HepG2 (cell line): ENCODE measurements around the gene LAMB2. TPM values are rescaled to one million over a fixed set of nuclear protein-coding genes. Genes with fewer than 3 reads are reported as not detected.

Source experiments
- ARID3A ChIP-seq: IDR thresholded peaks from 2 replicates; pipeline ENCODE4 v1.6.1; 2012; ENCODE audit warnings: low read depth, low read length, improper control_type of control experiment
- FOXO4 ChIP-seq: sonication (generic); formaldehyde crosslinking; conservative IDR thresholded peaks from 2 replicates; pipeline ENCODE4 v1.8.1; 2023; ENCODE audit warnings: missing genetic modification reagents
- HMG20A ChIP-seq: IDR thresholded peaks from 2 replicates; pipeline ENCODE4 v1.6.1; 2016; ENCODE audit warnings: borderline replicate concordance
- HMGA1 ChIP-seq: sonication (generic); formaldehyde crosslinking; conservative IDR thresholded peaks from 2 replicates; pipeline ENCODE4 v1.4.0; 2020; ENCODE audit warnings: missing genetic modification reagents
- HNRNPL ChIP-seq: fragments of 200-400 bp; formaldehyde crosslinking; IDR thresholded peaks from 2 replicates; pipeline ENCODE4 v1.6.1; 2017; ENCODE audit warnings: mild to moderate bottlenecking, low read depth, low read length
- KLF12 ChIP-seq: sonication (generic); formaldehyde crosslinking; IDR thresholded peaks from 2 replicates; pipeline ENCODE4 v1.4.0; 2020; ENCODE audit warnings: missing genetic modification reagents, borderline replicate concordance
- MAX ChIP-seq: IDR thresholded peaks from 2 replicates; pipeline ENCODE4 v1.6.1; 2012; ENCODE audit warnings: inconsistent platforms
- PTBP1 ChIP-seq: fragments of 200-400 bp; formaldehyde crosslinking; IDR thresholded peaks from 2 replicates; pipeline ENCODE4 v1.6.1; 2018; ENCODE audit warnings: low read length, low read depth; ENCODE audit not compliant: poor library complexity, severe bottlenecking
- SNAPC2 ChIP-seq: sonication (generic); formaldehyde crosslinking; IDR thresholded peaks from 2 replicates; pipeline ENCODE4 v1.8.1; 2022; ENCODE audit warnings: mild to moderate bottlenecking, missing genetic modification reagents
- TBX2 ChIP-seq: sonication (generic); formaldehyde crosslinking; IDR thresholded peaks from 2 replicates; pipeline ENCODE4 v1.5.0; 2020; ENCODE audit warnings: missing genetic modification reagents, mild to moderate bottlenecking, borderline replicate concordance
- THRA ChIP-seq: sonication (generic); formaldehyde crosslinking; IDR thresholded peaks from 2 replicates; pipeline ENCODE4 v1.4.0; 2020; ENCODE audit warnings: missing genetic modification reagents, borderline replicate concordance
- ZBTB38 ChIP-seq: sonication (generic); formaldehyde crosslinking; IDR thresholded peaks from 2 replicates; pipeline ENCODE4 v1.5.1; 2020; ENCODE audit warnings: mild to moderate bottlenecking, missing genetic modification reagents
- ZFP36L2 ChIP-seq: sonication (generic); formaldehyde crosslinking; IDR thresholded peaks from 2 replicates; pipeline ENCODE4 v1.4.0; 2020; ENCODE audit warnings: missing genetic modification reagents
- ZNF121 ChIP-seq: sonication (generic); formaldehyde crosslinking; IDR thresholded peaks from 2 replicates; pipeline ENCODE4 v1.5.0; 2020; ENCODE audit warnings: mild to moderate bottlenecking, missing genetic modification reagents
- ZNF143 ChIP-seq: sonication (generic); formaldehyde crosslinking; IDR thresholded peaks from 2 replicates; pipeline ENCODE4 v1.4.0; 2020; ENCODE audit warnings: missing genetic modification reagents
- ZNF276 ChIP-seq: sonication (generic); formaldehyde crosslinking; IDR thresholded peaks from 2 replicates; pipeline ENCODE4 v1.4.0; 2020; ENCODE audit warnings: mild to moderate bottlenecking, low read depth, missing genetic modification reagents
- ZNF296 ChIP-seq: sonication (generic); formaldehyde crosslinking; conservative IDR thresholded peaks from 2 replicates; pipeline ENCODE4 v1.5.0; 2020; ENCODE audit warnings: mild to moderate bottlenecking, missing genetic modification reagents
- ZNF329 ChIP-seq: sonication (generic); formaldehyde crosslinking; IDR thresholded peaks from 2 replicates; pipeline ENCODE4 v1.9.0; 2021; ENCODE audit warnings: low read depth, mild to moderate bottlenecking, missing genetic modification reagents
- ZNF343 ChIP-seq: sonication (generic); formaldehyde crosslinking; IDR thresholded peaks from 2 replicates; pipeline ENCODE4 v1.4.0; 2020; ENCODE audit warnings: mild to moderate bottlenecking, missing genetic modification reagents
- ZNF460 ChIP-seq: sonication (generic); formaldehyde crosslinking; IDR thresholded peaks from 2 replicates; pipeline ENCODE4 v1.5.1; 2020; ENCODE audit warnings: missing genetic modification reagents, mild to moderate bottlenecking, borderline replicate concordance
- ZNF605 ChIP-seq: sonication (generic); formaldehyde crosslinking; IDR thresholded peaks from 2 replicates; pipeline ENCODE4 v1.8.0; 2022; ENCODE audit warnings: mild to moderate bottlenecking, missing genetic modification reagents
- ZSCAN9 ChIP-seq: IDR thresholded peaks from 2 replicates; pipeline ENCODE4 v1.6.1; 2016; ENCODE audit warnings: borderline replicate concordance
- polyA plus RNA-seq, 8 experiments: library from polyadenylated mRNA; depleted of rRNA in 3 of 8; stranded (reverse) in 7 of 8; unstranded in 1 of 8; fragments of >200 nt; fragmentation: Illumina TruSeq in 4 of 8; extraction: Trizol in 4 of 8; gene quantifications; 2 replicates each; pipeline versions ENCODE4 v1.2.1 to v1.2.3, GENCODE V29; 2011 to 2016; ENCODE audit warnings: low read depth in 4 of 8, missing spikeins in 1 of 8, mixed read lengths in 1 of 8; ENCODE audit not compliant: insufficient read depth in 1 of 8
- total RNA-seq, 5 experiments: library from RNA; depleted of rRNA; stranded (reverse); fragments of >200 nt; fragmentation: Illumina TruSeq; extraction: Trizol; gene quantifications; 2 replicates each; pipeline ENCODE4 v1.2.3, GENCODE V29; 2016; ENCODE audit warnings: low read depth in 1 of 5

LAMB2 gene
- total and polyA plus RNA-seq, 2 of the 13 experiments (the other 11 are each of a cell fraction or from before 2014, with no cell fraction given) = 208 to 443 TPM

GRCh38 chr3:49120438-49121131 lies 12.3 kb downstream of the LAMB2 start, which contains the start of gene USP19 (continued):
- TF ChIP-seq PTBP1 = no peak
- no peak; the same call in 1 of the 2 replicates for TF ChIP-seq ZNF343 (CRISPR knock-in tag)
- TF ChIP-seq ZNF296 (CRISPR knock-in tag) = no peak
- TF ChIP-seq THRA = peak; percentile 66
- peak; percentile 71; the same call in 1 of the 2 replicates for TF ChIP-seq HNRNPL
- TF ChIP-seq ZNF143 (CRISPR knock-in tag) = no peak
- TF ChIP-seq ZFP36L2 (CRISPR knock-in tag) = no peak; the same call in 1 of the 2 replicates
- TF ChIP-seq ARID3A = no peak
- no peak for TF ChIP-seq ZNF329 (CRISPR knock-in tag)
- peak; percentile 24; the same call in 1 of the 2 replicates for TF ChIP-seq ZNF605 (CRISPR knock-in tag)
- peak; percentile 52; the same call in 1 of the 2 replicates for TF ChIP-seq ZSCAN9 (CRISPR knock-in tag)
- TF ChIP-seq HMGA1 (CRISPR knock-in tag) = no peak
- TF ChIP-seq TBX2 (CRISPR knock-in tag) = peak; percentile 70; the same call in 1 of the 2 replicates
- TF ChIP-seq ZNF276 (CRISPR knock-in tag) = peak; percentile 85; the same call in 1 of the 2 replicates
- TF ChIP-seq MAX = peak; percentile 53
- no peak for TF ChIP-seq HMG20A (CRISPR knock-in tag)
- TF ChIP-seq ZNF460 (CRISPR knock-in tag) = no peak
- peak; percentile 17; the same call in 1 of the 2 replicates for TF ChIP-seq ZBTB38 (CRISPR knock-in tag)
- no peak for TF ChIP-seq SNAPC2
- peak; percentile 20; the same call in 1 of the 2 replicates for TF ChIP-seq ZNF121
- TF ChIP-seq FOXO4 = no peak
- TF ChIP-seq KLF12 (CRISPR knock-in tag) = no peak
